ENCODE results near the gene PITPNC1.

- TF ChIP-seq CTCF (IDR thresholded peaks at IDR 0.05) (no peak), POLR2A (IDR thresholded peaks at IDR 0.05) (no peak)
Measured at GRCh38 chr17:67571478-67571877, 194.4 kb downstream of the PITPNC1 start.
